ENCODE results near the gene RPS16.

GRCh38 chr19:39444598-39445195, 8.9 kb upstream of the RPS16 start:
- TF ChIP-seq CTCF (IDR thresholded peaks at IDR 0.05) (no peak), POLR2A (IDR thresholded peaks at IDR 0.05; ENCODE audit: low read depth) (no peak), EP300 (IDR thresholded peaks at IDR 0.05) (no peak), POLR2AphosphoS5 (IDR thresholded peaks at IDR 0.05) (no peak)

All from esophagus muscularis mucosa (tissue), 4 donors.